Globus pallidus (tissue), 1 donor: Measurements from ENCODE around the gene ZNF646.

Experiments
- DNase-seq: peaks from one replicate; pipeline ENCODE4 v3.0.0-alpha.2; 2015; ENCODE audit warnings: low spot score

Gene ZNF646

DNA sequence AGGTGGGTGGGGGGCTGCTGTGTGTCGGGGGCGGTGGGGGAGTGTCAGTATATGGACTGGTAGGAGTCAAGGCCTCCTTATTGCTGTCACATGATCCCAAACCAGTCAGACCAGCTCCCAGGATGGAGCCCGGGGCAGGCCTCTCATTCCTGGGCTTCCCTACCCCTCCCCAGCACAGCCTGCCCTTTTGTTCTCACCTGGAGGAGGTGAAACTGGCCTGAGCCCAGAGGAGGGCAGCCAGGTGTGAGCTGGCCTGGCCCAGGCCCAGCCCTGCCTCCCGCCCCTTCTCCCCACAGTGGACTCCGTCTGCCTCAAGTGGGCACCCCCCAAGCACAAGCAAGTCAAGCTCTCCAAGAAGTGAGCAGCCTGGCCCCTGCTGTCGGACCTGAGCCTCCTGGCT is 56.7 kb downstream of the ZNF646 start:
- DNase-seq: no peak

GRCh38 chr16:31131416-31131815 is 57.2 kb downstream of the ZNF646 start:
- DNase-seq: no peak

DNA sequence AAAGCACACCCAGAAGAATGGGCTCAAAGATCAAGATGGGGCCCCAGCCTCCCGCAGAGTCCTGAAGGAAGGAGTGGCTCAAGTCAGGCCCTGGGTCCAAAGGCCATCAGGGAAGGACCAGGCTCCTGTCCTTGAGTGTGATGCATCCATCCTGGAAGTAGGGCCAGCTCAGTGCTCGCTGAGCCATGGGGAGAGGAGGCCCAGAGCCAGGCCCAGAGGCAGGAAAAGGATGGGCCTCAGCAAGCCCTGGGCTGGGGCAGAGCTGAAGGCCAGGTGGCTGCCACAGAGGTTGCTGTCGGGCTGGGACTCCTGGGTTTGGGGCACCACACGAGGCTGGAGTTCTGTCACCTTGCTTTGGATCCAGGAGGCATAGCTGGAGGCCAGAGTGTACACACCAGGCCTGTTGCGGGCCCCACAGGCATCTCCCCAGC is 57.6 kb downstream of the ZNF646 start:
- DNase-seq: no peak

DNA sequence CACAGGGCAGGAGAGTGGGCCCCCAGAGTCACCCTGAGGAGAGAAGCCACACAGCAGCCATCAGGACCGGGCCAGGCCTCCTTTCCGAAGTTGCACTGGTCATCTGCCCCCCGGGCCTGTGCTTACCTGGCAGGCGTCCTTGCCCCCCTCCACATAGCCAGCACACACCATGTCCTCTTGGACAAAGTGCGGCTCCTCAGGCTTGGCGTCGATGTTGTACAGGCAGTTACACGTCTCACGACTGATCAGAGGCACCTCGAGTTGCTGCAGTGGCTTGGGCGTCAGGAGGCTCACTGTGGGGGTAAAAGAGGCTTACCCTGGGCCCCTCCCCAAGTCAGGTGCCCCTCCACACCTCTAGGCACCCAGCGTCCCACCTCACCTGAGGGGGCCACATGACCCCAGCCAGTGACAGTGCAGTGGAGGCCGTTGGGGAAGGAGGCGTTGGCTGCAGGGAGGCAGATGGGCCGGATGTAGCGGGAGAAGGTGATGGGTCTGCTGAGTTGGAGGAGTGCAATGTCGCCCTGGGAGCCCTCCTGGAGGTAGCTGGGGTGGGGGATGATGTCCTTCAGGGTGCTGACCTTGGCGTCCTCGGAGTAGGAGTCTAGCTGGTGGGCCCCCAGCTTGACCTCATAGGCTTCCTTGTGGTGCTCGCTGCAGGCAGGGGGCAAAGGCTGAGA is 58.2 kb downstream of the ZNF646 start:
- no peak for DNase-seq

GRCh38 chr16:31133046-31133501 is 58.9 kb downstream of the ZNF646 start:
- no peak for DNase-seq
